IPS-NIHi7 (cell line): ENCODE results near the gene ADGRG3.

Source experiments
- DNase-seq: peaks from one replicate; pipeline ENCODE4 v3.0.0; 2012; ENCODE audit warnings: mixed read lengths; ENCODE audit errors: extremely low spot score

Gene ADGRG3

DNA sequence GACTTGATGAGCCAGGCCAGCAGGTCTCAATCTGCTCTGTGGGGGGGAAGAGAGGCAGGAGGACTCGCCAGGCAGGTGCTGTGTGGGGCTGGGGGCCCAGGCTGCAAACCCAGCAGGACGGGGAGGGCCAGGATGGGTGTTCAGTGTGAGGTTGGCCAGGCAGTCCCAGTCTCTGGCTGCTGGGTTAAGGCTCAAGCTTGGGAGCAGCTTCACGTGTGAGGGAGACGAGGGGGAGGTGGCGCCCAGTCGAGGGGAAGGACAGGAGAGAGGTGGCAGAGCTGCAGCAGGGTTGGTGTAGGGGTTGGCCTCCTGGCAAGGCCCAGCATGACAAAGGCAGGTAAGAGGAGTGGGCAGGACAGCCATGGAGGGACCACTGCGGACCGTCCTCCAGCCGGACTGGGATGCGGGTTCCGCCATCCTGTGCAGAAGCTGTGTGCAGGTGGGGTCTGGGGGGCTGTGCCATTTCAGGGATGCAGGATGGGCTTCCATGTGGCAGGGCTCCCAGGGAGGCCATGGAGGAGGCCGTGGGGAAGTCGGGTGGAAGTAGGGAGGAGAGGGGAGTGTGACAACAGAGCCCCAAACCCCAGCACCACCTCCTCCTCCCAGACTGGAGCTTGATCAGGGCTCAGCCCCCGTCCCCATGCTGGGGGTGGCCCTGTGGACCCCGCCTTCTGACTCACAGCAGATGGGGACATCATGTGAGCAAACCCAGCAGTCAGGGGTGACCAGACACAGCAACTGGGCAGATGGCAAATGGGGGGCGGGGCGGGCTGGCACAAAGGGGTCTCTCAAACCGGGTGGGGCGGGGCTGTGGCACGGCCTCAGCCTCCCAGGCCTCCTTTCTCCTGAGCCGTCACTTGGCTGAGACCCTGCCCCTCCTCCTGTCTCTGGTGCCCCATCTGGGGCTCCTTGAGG is 36.9 kb upstream of the ADGRG3 start:
- DNase-seq: no peak

DNA sequence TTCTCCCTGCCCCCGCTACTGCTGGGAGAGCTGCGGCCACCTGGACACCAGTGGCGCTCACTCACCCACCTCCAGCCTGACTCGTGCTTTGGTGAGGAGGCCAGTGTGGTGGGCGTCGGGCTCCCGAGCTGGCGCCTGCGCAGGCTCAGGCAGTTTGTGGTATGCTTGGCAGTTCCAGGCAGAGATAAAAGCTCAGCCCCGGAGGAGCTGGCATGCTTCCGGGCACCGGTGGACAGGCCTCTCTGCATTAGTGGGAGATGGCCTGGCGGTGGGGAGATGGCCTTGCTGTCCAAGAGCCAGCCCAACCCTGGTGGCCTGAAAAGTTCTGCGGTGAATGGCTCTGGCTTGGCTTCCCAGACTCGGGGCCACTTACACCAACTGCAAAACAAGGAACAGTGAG is 35.5 kb upstream of the ADGRG3 start:
- DNase-seq: no peak

DNA sequence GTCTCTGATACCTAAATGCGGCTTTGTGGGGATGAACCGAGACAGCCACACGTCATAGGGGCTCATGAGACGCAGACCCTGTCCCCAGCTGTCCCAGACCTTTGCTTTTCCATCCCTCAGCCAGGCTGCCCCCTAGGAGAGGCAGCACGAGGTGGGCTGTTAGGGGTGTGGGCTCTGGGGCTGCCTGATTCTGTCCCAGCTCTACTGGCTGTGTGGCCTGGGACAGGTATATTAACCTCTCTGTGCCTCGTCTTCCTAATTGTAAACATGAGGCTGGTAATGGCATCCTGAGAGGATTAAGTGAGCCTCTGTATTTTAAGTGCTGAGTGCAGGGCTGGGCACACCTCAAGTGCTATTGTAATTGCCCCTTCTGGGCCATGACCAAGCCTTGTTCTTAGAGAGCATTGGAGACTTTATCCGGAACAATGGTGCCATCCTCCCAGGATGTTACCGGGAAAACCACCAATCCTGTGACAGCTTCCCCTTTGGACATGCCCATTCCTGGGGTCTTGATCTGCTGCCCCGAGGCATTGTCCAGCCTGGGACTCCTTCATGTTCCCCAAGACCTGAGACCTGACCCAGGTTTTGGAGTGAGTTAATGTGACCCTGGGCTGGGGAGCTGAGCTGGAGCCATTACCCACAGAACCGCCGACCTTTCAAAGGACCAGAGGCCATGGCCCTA is 34.6 kb upstream of the ADGRG3 start:
- no peak for DNase-seq

DNA sequence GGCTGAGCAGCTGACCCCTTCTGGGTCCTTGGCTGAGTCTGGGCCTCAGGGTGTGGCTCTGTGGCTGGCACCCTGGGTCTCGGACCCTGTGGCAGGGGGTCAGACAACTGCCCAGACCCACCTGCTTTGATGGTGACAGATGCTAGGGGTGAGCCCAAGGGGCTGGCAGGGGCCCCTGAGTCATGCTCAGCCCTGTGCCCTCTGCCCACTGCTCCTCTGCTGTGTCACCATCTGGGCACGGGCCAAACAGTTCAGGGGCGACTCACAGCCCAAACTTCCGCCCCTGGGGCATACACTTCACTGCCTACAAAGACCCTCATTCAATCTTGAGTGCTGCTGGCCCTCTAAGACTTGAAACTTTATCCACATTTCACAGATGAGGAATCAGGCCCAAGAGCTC is 33.9 kb upstream of the ADGRG3 start:
- no peak for DNase-seq

DNA sequence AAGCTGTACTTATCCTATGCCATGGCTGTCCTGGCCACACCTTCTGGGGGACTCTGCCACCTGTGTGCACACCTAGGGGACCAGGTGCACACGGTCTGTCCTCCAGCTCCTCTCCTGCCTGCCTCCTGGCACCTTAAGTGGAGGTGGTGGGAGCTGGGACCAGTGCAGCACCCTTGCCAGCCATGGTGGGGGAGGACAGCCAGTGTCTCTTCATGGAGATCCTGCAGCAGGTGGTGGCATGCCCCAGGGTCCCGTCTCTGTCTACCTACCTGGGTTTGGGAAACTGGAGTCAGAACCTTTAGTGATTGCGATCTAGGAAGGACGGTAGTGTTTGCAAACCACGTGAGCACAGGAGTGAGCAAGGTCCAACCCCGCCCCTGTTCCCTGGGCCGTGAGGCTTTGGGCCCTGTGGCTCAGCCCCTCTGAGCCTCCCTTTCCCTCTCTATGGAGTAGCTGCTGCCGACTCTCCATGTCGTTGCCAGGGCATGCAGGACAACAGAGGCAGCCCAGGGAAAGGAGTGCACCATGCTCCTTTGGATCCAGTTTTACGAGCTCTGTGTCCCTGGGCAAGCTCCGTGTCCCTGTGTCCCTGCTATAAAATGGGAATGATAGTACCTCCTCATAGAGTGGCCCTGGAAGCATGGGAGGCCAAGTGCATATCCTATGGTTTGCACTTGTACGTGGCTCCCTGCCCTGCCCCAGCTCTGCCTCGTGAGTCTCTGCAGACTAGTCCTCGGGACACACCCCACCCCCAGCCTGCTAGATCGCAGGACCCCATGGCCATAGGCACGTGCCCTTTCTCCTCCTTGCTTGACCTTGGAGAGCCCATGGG is 32.6 kb upstream of the ADGRG3 start:
- DNase-seq: no peak

DNA sequence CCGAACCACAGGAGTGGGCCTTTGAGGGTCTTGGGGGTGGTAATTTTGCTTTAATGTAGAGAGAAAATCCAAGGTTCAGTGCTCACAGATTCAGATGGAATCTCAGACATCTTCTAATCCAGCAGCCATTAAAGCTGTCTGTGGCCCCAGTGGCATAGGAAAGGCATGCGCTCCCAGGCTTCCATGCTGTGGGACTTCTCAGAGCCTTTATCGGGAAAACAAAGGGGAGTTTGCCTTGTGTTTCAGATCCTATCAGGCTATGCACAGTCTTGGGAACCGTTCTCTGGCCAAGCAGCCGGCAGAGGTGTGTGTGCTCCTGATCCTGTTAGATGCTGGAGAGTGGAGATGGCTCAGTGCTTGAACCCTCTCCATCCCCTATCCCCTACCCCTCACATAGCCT is 31.9 kb upstream of the ADGRG3 start:
- no peak for DNase-seq

DNA sequence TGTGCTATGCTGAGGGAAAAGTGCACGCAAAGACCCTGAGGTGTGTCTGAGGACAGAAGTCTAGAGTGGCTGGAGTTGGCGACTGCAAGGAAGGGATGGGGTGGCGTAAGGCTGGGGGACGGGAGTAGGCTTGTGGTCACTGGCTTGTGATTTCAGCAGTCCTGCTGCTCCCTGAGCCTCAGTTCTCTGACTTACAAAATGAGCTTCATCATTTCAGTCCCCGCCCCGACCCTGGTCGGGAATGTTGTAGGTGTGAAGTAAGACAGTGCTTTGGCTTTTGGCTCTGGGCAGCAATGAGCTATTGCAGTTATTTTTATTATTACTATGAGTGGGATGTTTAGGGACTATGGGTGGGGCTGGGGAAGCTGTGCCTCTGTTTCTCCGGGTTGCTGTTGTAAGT is 31.1 kb upstream of the ADGRG3 start:
- no peak for DNase-seq

DNA sequence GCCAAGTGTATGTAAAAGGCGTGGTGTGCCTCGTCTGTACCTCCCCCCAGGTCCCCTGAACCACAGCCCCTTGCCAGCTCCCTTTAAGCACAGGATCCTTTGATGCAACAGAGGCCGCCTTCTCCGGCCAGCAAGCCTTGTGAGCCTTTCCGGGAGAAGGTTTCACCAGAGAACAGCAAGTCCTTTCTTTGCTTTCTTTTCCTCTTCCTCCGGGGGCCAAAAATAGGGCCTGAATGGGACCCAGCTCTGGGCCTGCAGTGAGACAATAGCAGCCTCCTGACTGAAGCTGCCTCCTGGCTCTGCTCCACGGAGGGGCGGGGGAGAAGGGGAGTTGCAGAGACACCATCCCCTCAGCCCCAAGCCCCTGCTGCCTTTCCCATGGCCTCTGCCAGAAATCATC is 30.7 kb upstream of the ADGRG3 start:
- DNase-seq: no peak

DNA sequence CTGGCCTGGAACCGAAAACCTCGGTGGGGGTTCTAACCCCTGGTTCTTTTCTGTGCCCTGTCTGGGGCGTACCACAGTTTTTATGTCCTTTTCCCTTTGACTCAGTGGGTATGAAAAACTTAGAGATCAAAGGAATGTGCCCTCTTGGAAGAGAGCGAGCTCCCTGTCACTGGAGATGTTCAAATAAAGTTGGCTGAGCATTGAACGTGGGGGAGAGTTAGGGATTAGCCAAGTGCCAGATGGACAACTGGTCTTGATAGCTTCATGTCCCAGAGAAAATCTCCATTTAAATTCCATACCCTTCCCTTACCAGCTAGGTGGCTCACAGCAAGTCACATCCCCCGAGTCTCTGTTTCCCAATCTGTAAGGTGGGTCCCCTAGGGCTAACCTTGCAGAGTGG is 30.1 kb upstream of the ADGRG3 start:
- DNase-seq: no peak

DNA sequence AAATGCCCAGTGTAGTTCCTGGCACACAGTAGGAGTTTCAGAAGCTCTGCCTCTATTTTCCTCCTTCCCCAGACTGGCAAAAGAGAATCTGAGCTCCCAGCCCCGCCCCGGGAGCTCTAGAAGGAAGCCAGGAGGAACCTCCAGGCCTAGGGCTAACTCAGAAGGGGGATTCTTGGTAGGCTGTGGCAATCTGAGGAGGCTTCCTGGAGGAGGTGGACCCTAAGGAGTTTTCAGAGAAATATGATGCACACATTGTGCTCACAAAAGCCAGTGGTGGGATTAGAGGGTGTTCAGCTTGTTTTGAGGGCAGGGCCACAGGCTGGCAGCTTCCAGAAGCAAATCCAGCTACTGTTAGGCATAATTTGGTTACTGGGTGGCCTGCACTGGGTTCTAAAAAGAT is 29.7 kb upstream of the ADGRG3 start:
- no peak for DNase-seq

DNA sequence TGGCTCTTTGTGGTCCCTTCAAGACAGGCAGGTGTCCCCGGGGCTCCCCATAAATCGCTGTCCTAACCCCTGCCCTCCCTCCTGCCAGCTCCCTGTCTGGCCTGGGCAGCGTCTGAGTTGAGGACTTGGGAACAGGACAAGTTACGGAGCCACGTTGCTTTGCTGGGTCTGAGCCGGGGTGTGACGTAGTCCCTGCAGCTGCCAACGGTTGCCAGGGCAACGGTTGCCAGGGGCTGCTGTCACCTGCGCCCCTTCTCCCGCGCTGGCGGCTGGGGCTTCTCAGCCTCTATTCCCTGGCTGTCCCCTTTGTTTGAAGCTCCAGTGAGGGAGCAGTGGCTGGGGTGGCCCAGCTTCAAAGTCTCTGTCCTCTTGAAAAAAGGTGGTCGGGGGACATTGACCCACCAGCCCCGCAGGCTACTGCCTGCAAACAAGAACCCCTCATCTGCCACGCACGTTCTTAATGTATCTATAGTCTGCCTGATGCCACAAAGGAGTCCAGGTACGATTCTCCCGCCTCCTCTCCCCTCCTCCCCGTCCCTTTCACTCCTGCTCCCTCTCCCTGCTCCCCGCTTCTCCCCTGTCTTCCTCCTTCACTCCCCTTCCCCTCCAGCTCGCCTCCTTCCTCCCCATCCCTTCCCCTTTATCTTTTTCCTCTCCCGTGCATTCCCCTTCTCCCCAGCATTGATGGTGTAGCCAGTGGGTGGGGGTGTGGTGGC is 28.8 kb upstream of the ADGRG3 start:
- DNase-seq: peak; percentile 88

DNA sequence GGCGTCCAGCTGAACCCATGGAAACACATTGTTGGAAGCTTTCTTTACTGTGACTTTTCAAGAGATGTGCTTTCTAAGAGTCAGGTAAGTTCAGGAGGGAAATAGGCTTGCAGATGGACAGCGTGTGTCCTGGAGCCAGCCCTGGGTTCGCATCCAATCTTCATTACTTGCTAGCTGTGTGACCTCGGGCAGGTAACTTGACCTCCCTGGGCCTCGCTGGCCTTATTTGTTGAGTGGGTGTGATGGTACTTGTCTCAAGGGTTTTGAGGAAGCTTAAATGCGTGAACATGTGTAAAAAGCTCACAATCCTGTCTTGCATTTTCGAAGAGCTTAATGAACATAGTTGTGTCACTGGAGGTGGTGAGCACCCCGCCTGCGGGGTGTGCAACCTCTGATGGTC is 27.9 kb upstream of the ADGRG3 start:
- no peak for DNase-seq

DNA sequence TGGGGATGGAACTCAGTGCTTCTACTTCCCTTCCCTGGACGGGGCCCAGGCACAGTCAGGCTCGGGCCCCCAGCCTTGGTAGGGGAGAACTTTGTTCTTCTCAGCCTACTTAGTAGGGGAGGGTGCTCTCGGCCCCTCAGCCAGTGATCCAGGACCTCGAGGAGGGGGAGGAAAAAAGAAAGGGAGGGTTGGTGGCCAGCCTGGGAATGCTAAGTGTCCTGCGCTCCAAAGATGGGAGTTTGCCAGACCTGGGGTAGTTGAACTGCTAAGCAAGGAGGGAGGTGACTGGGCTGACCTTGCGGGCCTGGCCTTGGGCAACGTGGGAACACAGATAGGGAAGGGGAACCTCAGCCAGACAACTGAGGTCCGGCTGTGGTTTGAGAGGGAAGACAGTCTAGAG is 27.5 kb upstream of the ADGRG3 start:
- DNase-seq: no peak

DNA sequence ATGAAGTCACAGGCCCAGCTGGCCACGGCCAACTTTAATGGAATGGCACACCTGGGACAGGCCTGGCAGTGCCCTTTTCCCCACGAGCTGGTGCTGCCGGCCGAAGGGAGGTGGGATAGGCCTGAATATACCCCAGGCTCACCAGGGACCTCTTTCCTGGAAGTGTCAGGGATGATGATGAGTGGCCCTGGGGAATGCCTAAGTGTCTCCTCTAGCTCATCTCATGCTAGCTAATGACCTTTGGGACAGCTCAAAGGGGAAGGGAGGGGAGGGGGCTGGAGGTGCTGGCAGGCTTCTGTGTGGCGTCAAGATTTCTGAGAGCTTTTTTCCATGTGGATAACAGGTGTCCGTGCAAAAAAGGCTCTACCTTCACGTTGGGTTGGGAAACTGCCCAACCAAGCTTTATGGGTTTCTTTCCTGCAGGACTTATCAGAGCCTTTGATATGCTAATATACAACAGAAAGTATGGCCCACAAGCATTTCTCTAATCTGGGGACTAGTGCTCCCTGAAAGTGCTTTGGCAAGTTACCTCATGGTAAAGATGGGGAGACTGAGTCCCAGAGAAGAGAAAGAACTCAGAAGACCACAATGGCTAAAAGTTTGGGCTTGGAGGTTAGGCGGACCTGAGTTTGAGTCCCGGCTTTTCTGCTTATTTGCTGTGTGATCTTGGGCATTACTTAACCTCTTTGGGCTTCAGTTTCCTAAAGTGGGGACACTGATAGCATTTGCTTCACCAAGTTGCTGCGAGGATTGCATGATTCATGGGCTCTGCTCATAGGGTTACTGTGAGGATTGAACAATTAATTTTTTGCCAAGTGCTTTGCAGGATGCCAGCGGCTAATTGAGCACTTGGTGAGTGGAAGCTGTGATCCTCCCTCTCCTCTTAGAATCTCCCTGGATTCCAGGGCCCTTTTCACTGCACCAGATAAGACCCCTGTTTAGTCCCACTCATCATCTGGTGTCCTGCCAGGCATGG is 25.7 kb upstream of the ADGRG3 start:
- DNase-seq: no peak

DNA sequence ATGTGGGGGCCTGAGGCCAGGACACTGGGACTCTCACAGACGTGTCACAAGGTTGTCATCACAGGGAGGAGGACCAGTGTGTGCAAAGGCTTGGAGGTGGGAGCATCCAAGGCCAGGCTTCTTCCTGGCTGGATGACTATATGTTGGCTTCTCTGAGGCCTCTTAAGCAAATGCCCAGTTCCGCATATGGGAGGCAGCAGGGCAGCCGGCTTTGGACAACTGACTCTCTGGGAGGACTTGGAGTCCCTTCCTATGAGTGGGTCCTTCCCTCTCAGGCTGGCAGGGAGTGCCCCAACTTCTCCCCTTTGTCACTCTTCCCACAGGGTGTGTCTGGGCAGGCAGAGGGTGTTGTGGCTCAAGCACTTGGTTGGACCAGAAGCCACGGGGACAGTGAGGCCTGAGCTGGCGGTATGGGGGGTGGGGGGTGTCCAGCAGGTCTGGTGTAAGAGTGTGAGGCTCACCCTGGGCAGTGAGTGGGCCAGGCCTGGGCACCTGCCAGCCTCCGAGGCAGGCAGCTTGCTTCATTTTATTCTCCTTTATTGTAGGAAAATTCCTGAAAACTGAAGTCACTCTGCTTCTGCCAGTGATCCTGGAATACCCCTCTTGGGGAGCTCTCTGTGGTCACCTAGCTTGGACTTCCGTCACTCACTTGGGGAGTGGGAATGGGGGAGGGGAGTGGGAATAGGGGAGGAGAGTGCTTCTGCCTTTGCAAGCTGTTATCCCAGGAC is 24.8 kb upstream of the ADGRG3 start:
- no peak for DNase-seq

DNA sequence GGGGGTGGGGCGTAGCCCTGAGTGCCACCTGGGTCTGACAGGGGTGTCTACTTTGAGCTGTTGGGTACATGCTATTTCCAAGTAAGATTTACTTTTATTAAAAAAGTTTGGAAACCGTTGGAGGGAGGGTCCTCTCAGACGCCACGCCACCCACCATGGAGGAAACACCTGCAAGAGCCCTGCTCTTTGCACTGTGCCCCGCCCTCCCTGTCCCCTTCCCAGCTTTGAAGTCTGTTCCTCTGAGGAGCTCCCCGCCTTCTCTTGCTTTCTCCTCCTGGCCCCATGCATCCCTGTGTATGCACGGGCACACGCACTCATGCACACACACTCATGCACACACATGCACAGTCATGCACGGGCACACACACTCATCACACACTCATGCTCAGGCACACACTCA is 24.2 kb upstream of the ADGRG3 start:
- DNase-seq: no peak

DNA sequence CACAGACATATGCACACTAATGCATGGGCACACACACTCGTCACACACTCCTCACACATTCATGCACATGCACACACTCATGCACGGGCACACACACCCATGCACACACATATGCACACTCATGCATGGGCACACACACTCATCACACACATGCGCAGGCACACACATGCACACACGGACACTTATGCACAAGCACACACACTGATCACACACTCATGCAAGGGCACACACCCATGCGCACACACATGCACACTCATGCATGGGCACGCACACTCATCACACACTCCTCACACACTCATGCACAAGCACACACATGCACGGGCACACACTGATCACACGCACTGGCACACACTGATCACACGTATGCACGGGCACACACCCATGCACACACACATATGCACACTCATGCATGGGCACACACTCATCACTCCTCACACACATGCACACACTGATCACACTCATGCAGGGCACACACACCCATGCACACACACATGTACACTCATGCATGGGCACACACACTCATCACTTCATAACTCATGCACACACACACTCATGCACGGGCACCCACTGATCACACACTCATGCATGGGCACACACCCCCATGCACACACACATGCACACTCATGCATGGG is 23.6 kb upstream of the ADGRG3 start:
- no peak for DNase-seq

DNA sequence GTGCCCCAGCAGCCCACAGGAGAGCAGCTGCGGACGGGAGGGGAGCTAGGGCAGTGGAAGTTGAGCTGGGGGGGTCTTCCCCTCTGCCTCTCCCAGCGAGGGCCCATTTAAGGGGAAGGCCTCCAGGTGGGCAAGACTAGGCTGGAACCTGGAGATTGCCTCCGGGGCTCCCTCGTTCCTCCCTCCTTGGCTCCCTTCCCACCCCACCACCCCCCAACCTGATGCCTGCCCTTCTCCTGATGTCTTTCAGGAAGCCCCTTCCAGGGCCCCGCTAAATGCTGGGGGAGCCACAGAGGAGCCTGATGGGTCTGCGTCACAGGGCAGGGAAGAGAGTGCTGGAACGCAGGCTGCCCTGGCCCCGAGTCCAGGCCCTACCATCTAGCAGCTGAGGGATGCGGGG is 22.9 kb upstream of the ADGRG3 start:
- DNase-seq: no peak

DNA sequence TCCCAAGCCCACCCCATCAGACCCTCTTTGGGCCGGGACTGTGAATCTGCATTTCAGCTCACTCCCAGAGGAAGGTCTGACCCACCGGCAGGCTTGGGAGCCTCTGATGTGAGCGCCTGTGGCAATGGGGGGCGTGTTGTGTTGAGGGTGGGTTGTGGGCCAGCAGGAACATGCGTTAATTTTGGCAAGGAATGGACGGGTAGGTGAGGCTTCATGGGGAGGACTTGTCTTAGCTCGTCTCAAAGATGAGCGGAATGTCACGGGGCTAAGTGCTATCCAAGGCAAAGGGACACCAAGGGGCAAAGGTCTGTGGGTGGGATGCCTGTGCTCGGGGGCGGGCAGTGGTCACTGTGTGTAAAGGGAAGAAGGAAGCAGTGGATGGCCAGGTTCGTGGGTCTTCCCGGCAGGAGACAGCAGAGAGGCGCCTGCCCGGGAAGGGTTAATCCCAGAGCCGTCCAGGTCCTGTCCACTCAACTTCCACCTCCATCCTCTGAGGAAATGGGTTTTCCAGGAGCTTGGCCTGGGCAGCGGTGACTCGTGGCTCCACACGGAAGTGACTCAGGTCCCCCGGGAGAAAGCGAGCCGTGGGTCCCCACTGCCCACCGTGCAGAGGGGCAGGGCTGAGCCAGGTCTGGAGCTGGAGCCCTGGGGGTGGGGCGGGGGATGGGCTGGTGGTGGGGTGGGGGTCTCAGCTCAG is 22.3 kb upstream of the ADGRG3 start:
- no peak for DNase-seq
